Mesendoderm (in vitro differentiated cells): ENCODE data around the gene TINCR.
"Not testable (repeated sequence)": the region's sequence is repeated elsewhere in the genome, so short reads cannot be mapped to it uniquely, and the experiment has no call there.

ENCODE experiments used
- DNase-seq: peaks from one replicate; pipeline ENCODE4 v3.0.0; 2013
- H2AK5ac ChIP-seq: 2 replicates; pipeline ENCODE4 v1.6.1; 2013; ENCODE audit warnings: low read length, inconsistent platforms
- H2BK120ac ChIP-seq: 2 replicates; pipeline ENCODE4 v1.6.1; 2013; ENCODE audit warnings: low read depth, mild to moderate bottlenecking, low read length, moderate library complexity, mixed read lengths
- H2BK15ac ChIP-seq: replicated peaks from 2 replicates; pipeline ENCODE4 v1.6.1; 2013; ENCODE audit warnings: low read depth, mild to moderate bottlenecking, moderate library complexity
- H2BK5ac ChIP-seq: 2 replicates; pipeline ENCODE4 v1.6.1; 2013; ENCODE audit warnings: low read length, inconsistent platforms
- H3K18ac ChIP-seq: 2 replicates; pipeline ENCODE4 v1.6.1; 2013; ENCODE audit warnings: mild to moderate bottlenecking, low read length, mixed read lengths
- H3K23ac ChIP-seq: one replicate; pipeline ENCODE4 v1.6.1; 2013; ENCODE audit warnings: low read length
- H3K27ac ChIP-seq: 2 replicates; pipeline ENCODE4 v1.5.1; 2013; ENCODE audit warnings: low read depth, mild to moderate bottlenecking, inconsistent platforms, low read length, moderate library complexity
- H3K27me3 ChIP-seq: 2 replicates; pipeline ENCODE4 v1.6.1; 2013; ENCODE audit warnings: low read length, control low read depth, mild to moderate bottlenecking, inconsistent platforms; ENCODE audit not compliant: insufficient read depth, poor library complexity
- H3K36me3 ChIP-seq: 2 replicates; pipeline ENCODE4 v1.6.1; 2013; ENCODE audit warnings: low read length, inconsistent platforms; ENCODE audit not compliant: control insufficient read depth, insufficient read depth
- H3K4ac ChIP-seq: one replicate; pipeline ENCODE4 v1.6.1; 2013; ENCODE audit warnings: low read depth, mild to moderate bottlenecking, low read length, moderate library complexity
- H3K4me1 ChIP-seq: 2 replicates; pipeline ENCODE4 v1.6.1; 2013; ENCODE audit warnings: low read depth, low read length, inconsistent platforms; ENCODE audit not compliant: control insufficient read depth
- H3K4me2 ChIP-seq: 2 replicates; pipeline ENCODE4 v1.6.1; 2013; ENCODE audit warnings: low read length
- H3K4me3 ChIP-seq: 2 replicates; pipeline ENCODE4 v1.5.1; 2013; ENCODE audit warnings: mild to moderate bottlenecking, low read length
- H3K56ac ChIP-seq: one replicate; pipeline ENCODE4 v1.6.1; 2013; ENCODE audit warnings: low read length
- H3K79me1 ChIP-seq: 2 replicates; pipeline ENCODE4 v1.6.1; 2013; ENCODE audit warnings: low read length, inconsistent platforms
- H3K79me2 ChIP-seq: 2 replicates; pipeline ENCODE4 v1.6.1; 2013; ENCODE audit warnings: mild to moderate bottlenecking, low read length; ENCODE audit not compliant: control insufficient read depth, insufficient read depth
- H3K9ac ChIP-seq: 2 replicates; pipeline ENCODE4 v1.6.1; 2013; ENCODE audit warnings: low read length, inconsistent platforms
- H4K5ac ChIP-seq: one replicate; pipeline ENCODE4 v1.6.1; 2013; ENCODE audit warnings: low read length
- H4K8ac ChIP-seq: one replicate; pipeline ENCODE4 v1.6.1; 2013; ENCODE audit warnings: low read depth, mild to moderate bottlenecking, control low read depth, low read length, moderate library complexity
- WGBS: extraction: QIAGEN DNeasy Blood & Tissue Kit; methylation state at CpG from one replicate; pipeline ENCODE4 v1.1.7; 2013; ENCODE audit warnings: low lambda C conversion rate, missing lambda C conversion rate; ENCODE audit not compliant: insufficient coverage; ENCODE audit errors: extremely low coverage; 5-methylcytosine and 5-hydroxymethylcytosine counted together

The TINCR gene

DNA sequence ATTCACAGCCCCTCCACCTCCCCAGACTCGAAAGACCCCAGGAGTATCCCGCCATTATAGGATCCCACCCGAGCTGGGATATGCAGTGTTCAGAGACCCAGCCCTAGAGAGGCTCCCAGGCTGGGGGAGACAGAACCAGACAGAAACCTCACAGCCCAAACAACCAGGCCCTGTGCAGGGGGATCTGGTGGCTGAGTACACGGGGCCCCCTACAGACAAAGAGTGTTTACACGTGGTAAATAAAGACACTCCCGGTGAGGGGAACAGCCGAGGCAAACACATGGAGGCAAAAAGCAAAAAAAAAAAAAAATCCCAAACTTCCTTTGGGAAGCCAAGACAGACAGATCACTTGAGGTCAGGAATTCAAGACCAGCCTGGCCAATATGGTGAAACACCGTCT lies 25.1 kb downstream of the TINCR start:
- Histone ChIP-seq H3K27me3 (no peaks in the 10 kb centered on the region), H2BK5ac (no peak overlapping the region), H3K27ac (no peak overlapping the region), H3K4me1 (no peaks in the 10 kb centered on the region), H3K23ac (no peak overlapping the region), H3K56ac (no peak overlapping the region), H3K79me2 (no peaks in the 10 kb centered on the region), H2BK15ac (no peak overlapping the region), H3K4me2 (no peak overlapping the region), H3K4me3 (no peak overlapping the region), H3K36me3 (no peaks in the 10 kb centered on the region), H3K79me1 (no peaks in the 10 kb centered on the region), H2BK120ac (no peak overlapping the region), H4K5ac (no peak overlapping the region), H3K4ac (no peak overlapping the region), H3K9ac (no peak overlapping the region), H3K18ac (no peak overlapping the region), H2AK5ac (no peak overlapping the region), H4K8ac (no peak overlapping the region)
- WGBS = no CpG with 5 or more reads among the region's 8 CpGs
- DNase-seq = peak; percentile 41

DNA sequence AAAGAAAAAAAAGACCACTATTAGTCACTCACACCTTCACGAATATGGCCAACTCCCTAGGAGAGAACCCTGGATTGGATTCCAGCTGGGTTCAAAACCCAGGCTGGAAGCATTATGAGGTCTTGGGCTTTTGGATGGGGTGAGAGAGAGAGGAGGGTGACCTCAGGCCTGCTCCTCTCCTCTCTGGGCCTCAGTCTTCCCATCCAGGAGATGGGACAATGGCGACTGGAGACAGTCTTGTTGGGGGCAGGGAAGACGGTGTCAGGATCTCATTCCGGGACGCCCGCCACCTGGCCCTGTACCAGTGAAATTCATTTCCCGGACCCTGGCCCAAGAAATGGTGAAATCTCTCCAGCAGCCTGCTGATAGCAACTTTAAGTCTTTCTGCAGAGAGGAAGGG lies 26.3 kb downstream of the TINCR start:
- DNase-seq = no peak
- no peaks in the 10 kb centered on the region for H3K27me3 ChIP-seq
- no peak overlapping the region for H3K56ac ChIP-seq
- no peak overlapping the region for H2BK5ac ChIP-seq
- H3K4me1 ChIP-seq = peaks cover 2% of the 10 kb centered on the region
- no peak overlapping the region for H2BK120ac ChIP-seq
- no peak overlapping the region for H2AK5ac ChIP-seq
- no peak overlapping the region for H3K18ac ChIP-seq
- H3K4me3 ChIP-seq = no peak overlapping the region
- no peak overlapping the region for H3K4me2 ChIP-seq
- H3K79me2 ChIP-seq = no peaks in the 10 kb centered on the region
- H3K27ac ChIP-seq = no peak overlapping the region
- no peaks in the 10 kb centered on the region for H3K36me3 ChIP-seq
- no peak overlapping the region for H2BK15ac ChIP-seq
- no peak overlapping the region for H4K5ac ChIP-seq
- H3K9ac ChIP-seq = no peak overlapping the region
- no CpG with 5 or more reads among the region's 7 CpGs for WGBS
- no peak overlapping the region for H3K23ac ChIP-seq
- H3K4ac ChIP-seq = no peak overlapping the region
- no peak overlapping the region for H4K8ac ChIP-seq
- H3K79me1 ChIP-seq = no peaks in the 10 kb centered on the region

DNA sequence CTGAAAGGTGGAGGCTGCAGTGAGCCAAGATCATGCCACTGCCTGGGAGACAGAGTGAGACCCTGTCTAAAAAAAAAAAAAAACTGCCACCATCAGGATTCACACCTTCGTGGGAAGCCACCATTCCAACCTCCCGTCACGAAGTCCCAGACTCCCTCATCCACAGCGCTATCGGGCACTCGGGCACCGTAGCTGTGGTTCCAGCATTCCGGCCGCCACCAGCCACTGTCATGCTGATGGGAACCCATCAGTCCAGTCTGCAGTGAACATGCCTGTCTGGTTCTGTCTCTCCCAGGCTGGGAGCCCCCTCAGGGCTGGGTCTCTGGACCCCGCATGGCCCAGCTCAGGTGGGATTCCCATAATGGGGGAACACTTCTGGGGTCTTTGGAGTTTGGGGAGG lies 27.5 kb downstream of the TINCR start:
- H3K4me3 ChIP-seq = no peak overlapping the region
- no peak overlapping the region for H3K4me2 ChIP-seq
- no peak overlapping the region for H4K8ac ChIP-seq
- no peaks in the 10 kb centered on the region for H3K36me3 ChIP-seq
- WGBS = no CpG with 5 or more reads among the region's 10 CpGs
- no peak overlapping the region for H4K5ac ChIP-seq
- H2BK15ac ChIP-seq = no peak overlapping the region
- H2BK120ac ChIP-seq = no peak overlapping the region
- H2AK5ac ChIP-seq = no peak overlapping the region
- H3K27ac ChIP-seq = no peak overlapping the region
- H3K4me1 ChIP-seq = peaks cover 4% of the 10 kb centered on the region
- no peaks in the 10 kb centered on the region for H3K79me1 ChIP-seq
- no peak overlapping the region for H3K4ac ChIP-seq
- H2BK5ac ChIP-seq = no peak overlapping the region
- DNase-seq = no peak
- H3K23ac ChIP-seq = no peak overlapping the region
- H3K56ac ChIP-seq = no peak overlapping the region
- no peaks in the 10 kb centered on the region for H3K27me3 ChIP-seq
- H3K9ac ChIP-seq = no peak overlapping the region
- H3K79me2 ChIP-seq = no peaks in the 10 kb centered on the region
- no peak overlapping the region for H3K18ac ChIP-seq

DNA sequence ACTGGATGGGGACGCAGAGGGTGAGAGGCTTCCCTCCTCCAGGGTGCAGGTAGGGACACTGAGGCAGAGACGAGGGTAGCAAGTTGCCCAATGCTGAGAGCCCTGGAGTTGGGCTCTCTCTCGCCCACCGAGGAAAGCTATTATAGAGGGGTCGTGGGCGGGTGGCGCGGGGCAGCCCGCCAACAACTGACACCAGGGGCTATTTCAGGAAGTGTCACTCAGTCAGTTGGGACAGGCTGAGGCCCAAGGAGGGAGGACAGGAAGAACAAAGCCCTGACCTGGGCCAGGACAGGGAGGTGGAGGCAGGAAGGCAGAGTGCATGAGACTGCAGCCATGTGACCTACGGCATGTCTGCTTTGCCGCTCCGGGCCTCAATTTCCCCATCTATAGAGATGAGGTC lies 29.9 kb downstream of the TINCR start:
- no peak overlapping the region for H2BK120ac ChIP-seq
- DNase-seq = no peak
- H4K5ac ChIP-seq = no peak overlapping the region
- peak overlapping the region; percentile 42 for H3K56ac ChIP-seq
- no peaks in the 10 kb centered on the region for H3K79me1 ChIP-seq
- no peak overlapping the region for H2BK15ac ChIP-seq
- no peak overlapping the region for H3K4me3 ChIP-seq
- no peaks in the 10 kb centered on the region for H3K36me3 ChIP-seq
- peaks cover 4% of the 10 kb centered on the region for H3K4me1 ChIP-seq
- no peak overlapping the region for H3K18ac ChIP-seq
- no peak overlapping the region for H2BK5ac ChIP-seq
- H3K4me2 ChIP-seq = no peak overlapping the region
- H4K8ac ChIP-seq = no peak overlapping the region
- H3K23ac ChIP-seq = no peak overlapping the region
- no peak overlapping the region for H3K27ac ChIP-seq
- no peak overlapping the region for H3K9ac ChIP-seq
- H3K79me2 ChIP-seq = no peaks in the 10 kb centered on the region
- no peak overlapping the region for H2AK5ac ChIP-seq
- no CpG with 5 or more reads among the region's 12 CpGs for WGBS
- no peak overlapping the region for H3K4ac ChIP-seq
- H3K27me3 ChIP-seq = no peaks in the 10 kb centered on the region

DNA sequence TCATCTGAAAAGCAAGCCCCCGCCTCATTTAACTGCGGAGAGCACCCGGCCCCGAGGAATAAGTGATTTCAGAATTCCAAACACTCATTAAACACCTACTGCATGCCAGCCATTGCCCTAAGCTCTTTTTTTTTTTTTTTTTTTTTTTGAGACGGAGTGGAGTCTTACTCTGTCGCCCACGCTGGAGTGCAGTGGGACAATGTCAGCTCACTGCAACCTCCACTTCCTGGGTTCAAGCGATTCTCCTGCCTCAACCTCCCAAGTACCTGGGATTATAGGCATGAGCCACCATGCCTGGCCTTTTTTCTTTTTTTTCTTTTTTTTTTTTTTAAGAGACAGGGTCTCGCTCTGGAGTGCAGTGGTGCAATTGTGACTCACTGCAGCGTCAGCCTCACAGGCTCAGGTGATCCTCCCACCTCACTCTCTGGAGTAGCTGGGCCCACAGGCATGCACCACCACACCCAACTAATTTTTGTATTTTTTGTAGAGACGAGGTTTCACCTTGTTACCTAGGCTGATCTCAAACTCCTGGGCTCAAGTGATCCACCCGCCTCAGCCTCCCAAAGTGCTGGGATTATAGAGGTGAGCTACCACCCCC lies 30.7 kb downstream of the TINCR start:
- not testable (repeated sequence) for H3K9ac ChIP-seq, H3K79me2 ChIP-seq, H3K4me1 ChIP-seq, H4K5ac ChIP-seq, H3K23ac ChIP-seq, H2BK15ac ChIP-seq, H4K8ac ChIP-seq, H3K79me1 ChIP-seq, H2AK5ac ChIP-seq, H3K4ac ChIP-seq, H2BK120ac ChIP-seq, H3K27ac ChIP-seq, H3K18ac ChIP-seq, H3K36me3 ChIP-seq, H3K27me3 ChIP-seq, H2BK5ac ChIP-seq, H3K4me2 ChIP-seq, H3K4me3 ChIP-seq
- DNase-seq = peak; percentile 62
- H3K56ac ChIP-seq = peak overlapping the region; percentile 65
- no CpG with 5 or more reads among the region's 12 CpGs for WGBS

DNA sequence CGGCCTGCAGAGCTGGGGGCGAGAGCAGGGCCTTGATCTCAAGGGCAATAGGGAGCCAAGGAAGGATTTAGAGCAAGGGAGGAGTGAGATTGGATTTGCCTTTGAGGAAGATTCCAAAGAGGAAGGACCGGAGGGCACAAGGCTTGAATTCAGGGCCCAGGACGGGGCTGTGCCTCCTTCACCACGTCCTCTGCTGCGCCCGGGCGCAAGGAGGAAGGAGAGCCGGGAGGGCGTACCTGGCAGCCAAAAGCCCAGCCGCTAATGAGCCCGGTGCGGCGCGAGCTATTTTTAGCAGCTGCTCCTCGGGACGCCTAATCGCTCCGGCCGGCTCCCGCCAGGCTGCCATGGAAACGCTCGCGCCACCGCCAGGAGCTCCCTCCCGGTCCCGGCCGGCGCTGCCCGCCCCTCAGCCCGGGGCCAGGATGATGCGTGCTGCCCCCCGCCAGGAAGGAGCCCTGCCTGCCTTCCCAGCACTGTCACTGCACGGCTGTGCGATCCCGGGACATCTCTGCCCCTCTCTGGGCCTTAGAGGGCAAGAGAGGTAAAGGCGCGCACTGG lies 31.3 kb downstream of the TINCR start:
- no peak overlapping the region for H3K4me3 ChIP-seq
- H3K18ac ChIP-seq = no peak overlapping the region
- DNase-seq = peak; percentile 96
- H4K8ac ChIP-seq = no peak overlapping the region
- H3K56ac ChIP-seq = peak overlapping the region; percentile 65
- H3K23ac ChIP-seq = no peak overlapping the region
- no peaks in the 10 kb centered on the region for H3K36me3 ChIP-seq
- WGBS = no CpG with 5 or more reads among the region's 38 CpGs
- H3K4ac ChIP-seq = no peak overlapping the region
- no peak overlapping the region for H2BK15ac ChIP-seq
- no peaks in the 10 kb centered on the region for H3K27me3 ChIP-seq
- H3K79me2 ChIP-seq = no peaks in the 10 kb centered on the region
- no peak overlapping the region for H3K9ac ChIP-seq
- H2BK120ac ChIP-seq = no peak overlapping the region
- H4K5ac ChIP-seq = no peak overlapping the region
- no peak overlapping the region for H2AK5ac ChIP-seq
- peak overlapping the region; percentile 50 for H3K4me2 ChIP-seq
- H3K27ac ChIP-seq = peak overlapping the region; percentile 46
- peaks cover 4% of the 10 kb centered on the region for H3K4me1 ChIP-seq
- no peak overlapping the region for H2BK5ac ChIP-seq
- no peaks in the 10 kb centered on the region for H3K79me1 ChIP-seq
